Measurements from ENCODE around the gene HABP4. TPM values are rescaled to one million over a fixed set of nuclear protein-coding genes. Genes with fewer than 3 reads are reported as not detected.
"Not testable (repeated sequence)": the region's sequence is repeated elsewhere in the genome, so short reads cannot be mapped to it uniquely, and the experiment has no call there.

The HABP4 gene
- total RNA-seq, 1 experiment from 2014 or later, result 4.3 TPM

GRCh38 chr9:96496368-96497116, 46.6 kb downstream of the HABP4 start:
- DNase-seq (ENCODE audit: low read depth), result no peak

- DNase-seq (ENCODE audit: low read depth), result no peak
Observed at GRCh38 chr9:96497117-96497399, 47.1 kb downstream of the HABP4 start.

DNA sequence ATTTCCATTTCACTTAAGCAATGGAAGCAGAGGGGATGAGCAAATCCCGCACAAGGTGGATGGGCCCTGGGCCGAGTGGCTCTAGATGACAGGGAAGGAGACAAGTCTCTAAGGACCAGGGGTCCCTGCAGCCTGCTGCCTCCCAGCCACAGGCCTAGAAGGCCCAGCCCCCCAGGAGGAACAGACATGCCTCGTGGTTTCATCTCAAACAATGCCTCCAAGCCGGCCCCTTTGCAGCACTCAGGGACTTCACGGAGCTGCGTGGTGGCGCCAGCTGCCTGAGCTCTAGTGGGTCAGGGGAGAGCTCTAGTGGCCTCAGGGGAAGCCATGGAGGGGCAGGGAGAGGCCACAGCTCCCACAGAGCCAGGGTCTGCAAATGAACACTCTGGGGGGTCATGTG, 48.8 kb downstream of the HABP4 start:
- DNase-seq (ENCODE audit: low read depth), result no peak

GRCh38 chr9:96499257-96499656, 49.3 kb downstream of the HABP4 start:
- DNase-seq (ENCODE audit: low read depth), result no peak

DNA sequence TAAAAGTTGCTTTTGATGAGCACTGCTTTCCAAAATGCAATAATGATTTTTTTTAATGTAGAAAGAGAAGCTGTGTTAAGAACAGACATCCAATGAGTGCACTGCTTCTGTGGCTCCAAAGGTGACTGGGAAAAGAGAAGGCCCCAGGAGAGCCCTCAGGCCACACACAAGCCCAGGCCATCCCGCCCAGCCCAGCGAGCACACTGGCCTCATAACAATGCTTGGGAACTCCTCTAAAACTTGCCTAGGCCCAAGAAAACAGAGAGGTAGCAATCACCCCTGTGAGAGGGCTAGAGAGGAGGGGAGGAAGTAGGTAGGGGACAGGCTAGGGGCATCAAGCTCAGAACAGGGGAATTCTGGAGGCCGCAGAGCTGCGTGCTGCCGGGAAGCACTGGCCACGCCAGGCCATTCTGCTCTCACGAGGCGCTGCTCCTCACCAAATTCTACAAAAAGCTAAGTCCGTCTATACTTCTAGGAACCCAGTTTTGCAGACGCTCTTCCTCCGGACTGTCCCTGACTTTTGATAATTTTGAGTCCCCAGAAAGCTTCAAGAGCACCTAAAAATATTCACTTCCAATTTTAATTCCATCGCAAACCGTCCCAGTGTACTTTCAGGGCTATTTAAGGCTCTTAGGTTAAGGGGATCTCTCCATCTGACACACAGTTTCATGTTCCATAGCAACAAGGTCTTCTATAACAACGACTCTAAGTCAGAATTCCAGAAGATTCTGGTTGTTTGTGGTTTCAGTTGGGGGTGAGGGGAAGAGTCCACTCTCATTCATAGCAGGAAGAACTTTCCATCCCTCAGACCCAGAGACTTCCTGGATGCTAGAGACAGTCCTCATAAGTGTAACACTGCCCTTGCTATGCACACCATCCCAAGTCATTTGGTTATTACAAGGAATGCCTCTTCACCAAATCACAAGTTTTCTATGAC, 51.0 kb downstream of the HABP4 start:
- peak; percentile 21 for DNase-seq (ENCODE audit: low read depth)

GRCh38 chr9:96501633-96502538, 51.9 kb downstream of the HABP4 start:
- no peak for DNase-seq (ENCODE audit: low read depth)

- no peak for DNase-seq (ENCODE audit: low read depth)
Observed at GRCh38 chr9:96502539-96503373, 52.8 kb downstream of the HABP4 start.

- not testable (repeated sequence) for DNase-seq (ENCODE audit: low read depth)
Observed at GRCh38 chr9:96503374-96503748, 53.4 kb downstream of the HABP4 start.

DNA sequence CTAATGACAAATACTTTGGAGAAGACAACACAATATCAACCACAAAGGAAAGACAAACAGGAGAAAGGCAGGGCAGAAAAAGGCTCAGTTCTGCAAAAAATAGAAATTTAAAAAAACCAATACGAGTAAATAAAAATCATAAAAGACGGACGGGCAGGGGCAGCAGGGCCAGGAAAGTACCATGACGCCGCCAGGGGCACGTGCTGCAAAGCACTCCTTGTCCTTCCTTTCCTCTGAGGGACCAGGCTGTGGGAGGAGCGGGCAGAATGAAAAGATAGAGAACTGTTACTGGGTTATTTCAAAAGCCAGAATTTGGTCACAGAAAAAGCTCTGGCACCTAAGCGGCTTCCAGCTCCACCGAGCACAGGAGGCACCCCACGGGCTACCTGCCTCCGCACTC, 53.9 kb downstream of the HABP4 start:
- DNase-seq (ENCODE audit: low read depth), result no peak

DNA sequence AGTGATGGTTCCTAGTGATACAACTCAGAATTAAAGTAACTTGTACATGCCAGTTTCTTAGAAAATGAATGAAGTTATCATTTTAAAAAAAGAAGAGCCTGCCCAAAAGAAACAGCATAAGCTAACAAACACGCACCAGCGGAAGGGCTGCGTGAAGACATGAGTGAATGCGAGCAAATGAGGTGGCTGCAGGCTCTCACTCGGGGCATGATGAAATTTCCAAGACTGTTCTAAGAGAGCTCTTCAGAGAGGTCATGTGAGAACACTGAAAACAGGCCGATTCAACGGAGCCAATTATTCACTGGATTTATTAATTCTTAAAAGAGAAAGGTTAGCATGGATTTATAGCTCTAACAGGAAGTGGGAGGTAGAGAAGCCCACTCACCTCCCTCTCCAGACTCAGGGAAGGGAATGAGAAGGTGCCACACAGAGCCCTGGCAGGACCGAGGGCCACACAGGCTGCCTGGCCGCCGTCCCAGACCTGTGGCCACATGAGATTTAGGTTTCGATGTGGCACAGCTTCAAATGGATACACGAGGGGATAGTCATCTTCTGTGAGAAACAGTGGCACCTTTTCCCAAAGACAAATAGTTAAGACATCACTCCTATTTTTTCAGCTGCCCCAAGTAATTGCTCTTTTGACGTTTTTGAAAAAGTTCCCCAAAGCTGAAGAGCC, 55.5 kb downstream of the HABP4 start:
- DNase-seq (ENCODE audit: low read depth), result no peak

- no peak for DNase-seq (ENCODE audit: low read depth)
Observed at GRCh38 chr9:96508227-96508940, 58.4 kb downstream of the HABP4 start.

GRCh38 chr9:96509026-96509425, 59.1 kb downstream of the HABP4 start:
- DNase-seq (ENCODE audit: low read depth), result no peak

- no peak for DNase-seq (ENCODE audit: low read depth)
Observed at GRCh38 chr9:96509848-96510247, 59.9 kb downstream of the HABP4 start.

GRCh38 chr9:96510258-96510657, 60.3 kb downstream of the HABP4 start:
- no peak for DNase-seq (ENCODE audit: low read depth)

DNA sequence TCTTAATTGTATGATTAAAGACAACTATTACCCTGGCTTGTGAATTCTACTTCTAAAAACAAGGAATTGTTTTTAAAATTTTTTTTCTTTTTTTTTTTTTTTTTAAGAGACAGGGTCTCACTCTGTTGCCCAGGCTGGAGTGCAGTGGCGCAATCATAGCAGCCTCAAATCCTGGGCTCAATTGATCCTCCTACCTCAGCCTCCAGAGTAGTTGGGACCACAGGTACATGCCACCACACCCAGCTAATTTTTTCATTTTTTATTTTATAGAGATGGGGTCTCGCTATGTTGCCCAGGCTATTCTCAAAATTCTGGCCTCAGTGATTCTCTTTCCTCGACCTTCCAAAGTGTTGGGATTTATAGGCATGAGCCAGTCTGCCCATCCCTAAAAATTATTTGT, 62.3 kb downstream of the HABP4 start:
- no peak for DNase-seq (ENCODE audit: low read depth)

DNA sequence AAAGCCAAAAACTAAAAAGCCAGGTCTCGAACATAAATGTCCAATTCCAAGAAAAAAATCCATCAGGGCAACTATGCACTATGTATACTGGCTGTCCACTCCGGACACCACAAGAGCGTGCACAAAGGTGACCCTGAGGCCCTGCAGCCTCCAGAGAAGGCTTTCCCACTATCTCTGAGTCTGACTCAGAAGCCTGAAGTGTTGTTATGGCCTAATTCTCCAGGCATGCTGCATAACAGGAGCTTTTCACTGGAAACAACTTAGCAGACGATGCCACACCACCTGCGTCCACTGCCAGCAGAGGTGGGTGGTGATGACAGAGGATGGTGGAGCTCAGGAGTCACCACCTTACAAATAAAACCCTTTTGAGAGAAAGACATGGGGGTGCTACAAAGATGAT, 63.7 kb downstream of the HABP4 start:
- DNase-seq (ENCODE audit: low read depth), result no peak

- no peak for DNase-seq (ENCODE audit: low read depth)
Observed at GRCh38 chr9:96514108-96514799, 64.3 kb downstream of the HABP4 start.

GRCh38 chr9:96514800-96515158, 64.8 kb downstream of the HABP4 start:
- DNase-seq (ENCODE audit: low read depth), result no peak
